AG09319 (cell line): ENCODE measurements around the gene VMP1.

Experiments used
- DNase-seq: peaks from one replicate; pipeline ENCODE4 v3.0.0-alpha.2; 2010; ENCODE audit warnings: low read depth; ENCODE audit errors: extremely low read depth
- CTCF ChIP-seq: IDR thresholded peaks from 2 replicates; pipeline ENCODE4 v1.5.1; 2011; ENCODE audit warnings: low read depth, mild to moderate bottlenecking, inconsistent platforms, low read length, moderate library complexity

The VMP1 gene

GRCh38 chr17:59763861-59764260 is 56.4 kb downstream of the VMP1 start:
- no peak for DNase-seq
- no peak for TF ChIP-seq CTCF

GRCh38 chr17:59764292-59764741 is 56.9 kb downstream of the VMP1 start:
- no peak for DNase-seq
- no peak for TF ChIP-seq CTCF

- no peak for TF ChIP-seq CTCF
These were observed 57.6 kb downstream of the VMP1 start for GRCh38 chr17:59765038-59765437.

GRCh38 chr17:59766491-59766890 is 59.0 kb downstream of the VMP1 start:
- DNase-seq: no peak
- no peak for TF ChIP-seq CTCF

More at GRCh38 chr17:59765038-59765437, 57.6 kb downstream of the VMP1 start:
- no peak for DNase-seq

- no peak for TF ChIP-seq CTCF
- no peak for DNase-seq
These were observed 59.7 kb downstream of the VMP1 start for GRCh38 chr17:59767176-59767575.

GRCh38 chr17:59769887-59770286 is 62.4 kb downstream of the VMP1 start:
- no peak for TF ChIP-seq CTCF
- DNase-seq: no peak

- DNase-seq: no peak
- TF ChIP-seq CTCF: no peak
These were observed 63.6 kb downstream of the VMP1 start for GRCh38 chr17:59771093-59771492.
